Measurements from ENCODE around the gene AVEN.

Gene AVEN

DNA sequence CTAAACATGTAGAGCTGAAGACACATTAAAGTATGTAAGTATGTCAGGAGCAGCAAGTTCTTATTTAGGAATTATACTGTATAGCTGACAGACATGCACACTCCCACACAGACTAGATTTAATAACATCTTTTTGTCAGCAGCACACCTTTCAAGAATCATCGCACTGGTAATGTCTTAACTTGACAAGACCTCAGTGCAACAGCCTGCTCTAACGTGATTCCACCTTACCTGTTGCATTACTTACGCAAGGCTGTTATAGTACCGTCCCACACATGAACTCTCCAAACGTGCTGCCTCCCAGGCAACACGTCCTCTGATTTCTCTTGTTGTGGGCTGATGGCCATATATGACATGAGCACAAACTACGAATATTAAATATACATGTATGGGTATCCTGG lies 58.8 kb downstream of the AVEN start:
- DNase-seq, result no peak

DNA sequence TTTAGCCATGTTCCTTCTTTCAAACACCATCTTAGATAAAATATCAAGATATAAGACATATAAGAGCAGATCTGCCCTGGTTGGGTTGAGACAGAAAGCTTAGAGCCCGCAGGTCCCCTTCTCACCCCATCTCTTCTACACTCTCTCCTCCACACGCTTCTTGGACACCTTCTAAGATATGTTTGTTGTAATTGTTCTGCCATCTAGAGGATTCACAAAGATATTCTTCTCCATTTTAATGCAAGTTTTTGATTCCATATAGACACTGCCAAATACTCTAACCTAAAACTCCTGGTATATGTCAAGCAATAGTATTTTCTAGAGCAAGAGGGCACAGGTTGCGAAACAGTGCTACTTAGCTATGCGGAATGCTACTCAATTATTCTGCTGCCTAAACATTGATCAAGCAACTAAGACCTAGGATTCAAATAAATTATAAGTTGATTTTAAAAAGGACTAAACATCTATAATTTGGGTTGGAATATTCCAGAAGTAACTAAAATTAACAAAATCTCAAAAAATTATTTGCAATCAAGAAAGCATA lies 63.9 kb downstream of the AVEN start:
- no peak for DNase-seq

DNA sequence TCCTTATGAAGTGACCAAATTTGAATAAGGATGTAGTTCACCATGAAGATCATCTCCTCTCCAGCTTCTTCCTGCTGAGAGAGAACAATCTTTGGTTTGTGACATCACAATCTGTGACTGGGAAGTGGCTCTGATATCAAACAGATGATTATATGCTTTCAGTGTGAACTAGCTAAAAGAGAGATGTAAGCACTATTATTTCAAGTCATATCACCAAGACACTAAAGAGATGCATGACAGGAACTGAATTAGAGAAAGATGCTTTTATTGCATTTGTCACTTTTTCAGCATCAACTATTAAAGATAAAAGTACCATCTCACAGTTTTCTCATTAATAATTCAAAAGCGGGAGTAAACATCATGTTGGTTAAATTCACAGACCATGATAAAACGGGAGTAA lies 67.2 kb downstream of the AVEN start:
- DNase-seq, result no peak

DNA sequence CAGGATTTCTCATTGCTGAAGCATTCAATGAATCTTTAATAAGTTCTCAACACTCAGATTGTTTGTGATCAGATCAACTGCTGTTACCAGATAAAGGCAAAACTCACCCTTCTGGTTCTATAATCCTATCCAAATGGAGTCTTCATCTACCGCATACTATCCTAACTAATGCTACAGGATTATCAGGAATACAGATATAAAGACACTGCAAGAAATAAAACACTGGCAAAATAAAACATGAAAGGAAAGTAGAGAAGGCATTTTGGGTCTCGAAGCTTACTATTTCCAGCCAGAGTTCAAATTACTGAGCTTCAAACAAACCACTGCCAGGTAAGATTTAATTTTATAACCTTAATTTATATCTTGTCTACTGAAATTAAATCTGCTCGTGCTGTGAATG lies 70.2 kb downstream of the AVEN start:
- DNase-seq, result no peak

DNA sequence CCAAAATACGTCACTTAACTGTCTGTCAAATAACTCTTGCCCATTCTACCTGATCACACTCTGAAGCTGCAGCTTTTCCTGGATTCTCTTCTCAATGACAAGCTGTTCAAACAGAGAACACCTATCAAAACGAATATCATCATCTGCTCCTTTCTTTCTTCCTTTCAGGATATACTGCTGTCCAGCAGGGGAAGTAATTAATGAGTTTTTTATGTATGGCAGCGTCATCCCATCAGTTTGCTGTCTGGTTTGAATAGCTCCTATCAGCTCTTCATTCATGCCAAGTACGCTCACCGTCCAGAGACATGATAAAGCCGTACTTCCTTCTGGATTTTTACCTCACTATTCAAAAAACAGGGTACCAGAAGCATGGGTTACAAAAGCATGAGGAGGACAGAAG lies 70.8 kb downstream of the AVEN start, which contains the start of gene CHRM5:
CHRM5 (plus strand) TSS at position 274 of the 400 bp plus-strand sequence. CDS start 94,221 bp downstream, outside the sequence.
- DNase-seq, result no peak

DNA sequence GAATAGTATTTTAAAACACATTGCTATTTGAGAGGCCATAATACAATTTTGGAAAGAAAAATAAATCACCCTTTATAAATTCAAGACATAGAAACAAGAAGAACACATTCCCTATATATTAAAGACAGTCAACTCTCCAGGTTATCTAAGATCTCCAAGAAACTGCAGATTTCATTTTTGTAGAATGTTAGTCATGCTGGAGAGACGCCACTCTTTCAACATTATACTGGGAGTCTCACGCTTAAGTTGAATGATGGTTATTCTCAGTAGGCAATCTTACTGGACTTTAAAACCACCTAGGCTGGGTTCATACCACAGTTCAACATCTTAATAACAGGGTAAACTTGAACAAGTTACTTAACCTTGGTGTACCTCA lies 74.4 kb downstream of the AVEN start:
- no peak for DNase-seq

DNA sequence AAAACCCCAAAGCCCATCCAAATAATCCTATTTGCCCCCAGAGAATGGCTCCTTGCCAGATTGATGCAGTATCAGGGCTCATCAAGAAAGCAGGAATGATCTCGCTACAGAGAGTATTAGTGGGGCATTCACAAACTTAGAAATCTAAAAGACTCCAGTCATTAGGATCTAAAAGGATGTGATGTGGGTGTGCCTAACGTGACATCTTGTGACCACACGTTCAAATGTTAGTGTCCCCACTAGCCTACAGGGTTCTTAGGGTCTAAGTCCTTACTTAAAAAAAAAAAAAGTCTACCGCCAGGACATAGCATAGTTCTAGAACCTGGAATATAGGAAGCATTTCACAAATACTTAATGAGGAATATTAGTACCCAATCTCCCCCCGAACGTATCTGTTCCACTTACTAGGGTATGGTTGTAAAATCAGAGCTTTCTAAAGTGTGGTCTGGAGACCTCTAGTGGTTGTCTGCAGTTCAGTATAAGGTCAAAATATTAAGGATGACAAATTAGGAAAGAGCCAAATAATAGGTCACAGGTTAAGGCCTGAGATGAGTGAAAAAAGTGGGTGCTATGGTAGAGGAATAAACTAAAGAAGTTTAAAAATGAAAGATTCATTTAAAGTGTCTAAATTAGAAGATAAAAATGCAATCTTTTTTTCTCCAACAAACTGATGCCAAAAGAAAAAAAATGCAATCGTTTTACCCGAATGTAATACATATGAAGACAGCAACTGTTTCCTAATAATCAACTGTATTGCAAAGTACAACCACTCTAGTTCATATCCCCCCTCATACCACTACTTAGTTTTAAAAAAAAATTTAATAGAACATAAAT lies 75.0 kb downstream of the AVEN start:
- DNase-seq, result no peak

DNA sequence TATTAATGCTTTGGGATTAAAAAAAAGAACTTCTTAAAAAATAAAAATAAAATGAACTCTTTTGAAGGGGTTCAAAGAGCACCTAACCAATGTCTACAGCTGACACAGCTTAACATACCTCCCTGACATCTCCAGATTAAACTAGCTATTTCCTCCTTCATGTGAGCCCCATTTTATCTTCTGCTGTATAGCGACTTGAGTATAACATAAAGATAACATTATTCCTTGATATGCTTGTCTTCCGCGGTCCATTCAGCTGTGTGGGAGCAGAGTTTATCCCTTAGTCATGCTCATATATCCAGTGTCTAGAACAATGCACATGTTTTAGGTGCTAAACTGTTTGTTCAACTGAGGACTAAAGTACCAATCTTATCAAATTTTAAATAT lies 78.5 kb downstream of the AVEN start:
- DNase-seq, result no peak

DNA sequence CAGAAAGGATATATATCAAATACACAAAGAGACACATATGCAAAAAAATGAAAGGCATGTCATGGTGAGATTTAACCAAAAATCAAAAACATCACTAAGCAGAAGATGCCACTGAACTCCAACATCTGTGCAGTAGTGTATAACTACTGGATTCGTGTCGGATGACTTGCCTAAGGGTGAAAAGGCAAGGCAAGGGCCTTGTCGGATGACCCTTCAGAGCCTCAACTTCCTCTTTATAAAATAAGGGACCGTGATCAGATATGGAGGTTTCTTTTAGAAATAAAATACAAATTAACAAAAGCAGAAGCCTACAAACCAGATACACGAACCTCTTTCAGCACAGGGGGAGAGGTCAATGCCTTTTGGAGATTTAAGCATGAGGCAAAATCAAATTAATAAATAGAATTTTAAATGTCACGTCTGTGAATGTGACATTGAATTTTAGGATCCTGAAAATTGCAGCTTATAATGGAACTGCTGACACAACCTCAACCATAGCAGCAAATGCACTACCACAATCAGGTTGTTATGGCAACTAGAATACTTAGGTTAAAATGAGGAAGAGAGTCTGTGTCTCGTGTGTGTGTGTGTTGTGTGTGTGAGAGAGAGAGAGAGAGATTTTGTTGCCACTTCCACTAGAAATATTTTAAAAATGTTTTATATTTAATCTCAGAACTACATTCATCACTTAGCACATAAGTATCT lies 79.0 kb downstream of the AVEN start:
- no peak for DNase-seq

DNA sequence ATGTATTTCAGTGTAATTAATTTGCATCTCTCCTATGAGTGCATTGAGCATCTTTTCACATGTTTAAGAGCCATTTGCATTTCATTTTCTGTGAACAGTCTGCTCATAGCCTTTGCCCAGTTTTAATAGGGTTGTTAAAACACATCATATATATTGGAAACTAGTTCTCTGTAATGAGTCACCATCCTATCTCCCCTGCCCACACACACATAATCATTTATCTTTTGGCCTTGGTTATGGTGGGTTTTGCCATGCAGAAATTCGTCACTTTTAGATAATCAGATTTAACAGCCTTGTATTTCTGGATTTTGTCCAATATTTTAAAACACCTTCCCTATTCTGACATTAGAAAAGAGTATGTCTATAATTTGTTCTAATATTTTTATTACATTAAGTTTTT lies 82.6 kb downstream of the AVEN start:
- DNase-seq, result no peak

DNA sequence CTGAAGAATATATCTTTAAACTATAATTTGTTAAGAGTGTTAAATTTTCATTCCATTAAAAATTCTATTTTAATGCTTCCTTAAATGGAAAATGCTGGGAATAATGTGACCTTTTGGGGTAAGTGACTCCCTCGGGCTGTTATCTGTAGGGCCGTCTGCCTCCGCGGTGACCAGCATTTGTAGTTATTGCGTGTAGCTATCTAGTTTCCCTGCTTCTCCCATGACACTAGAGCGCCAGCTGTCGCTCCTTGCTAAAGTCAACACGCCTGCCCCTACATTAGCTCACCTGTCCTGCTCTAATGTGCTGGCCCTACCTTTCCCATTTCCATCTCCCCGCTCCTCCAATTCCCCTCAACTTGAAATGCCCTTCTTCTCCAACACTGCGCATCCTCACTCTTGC lies 83.1 kb downstream of the AVEN start:
- no peak for DNase-seq

DNA sequence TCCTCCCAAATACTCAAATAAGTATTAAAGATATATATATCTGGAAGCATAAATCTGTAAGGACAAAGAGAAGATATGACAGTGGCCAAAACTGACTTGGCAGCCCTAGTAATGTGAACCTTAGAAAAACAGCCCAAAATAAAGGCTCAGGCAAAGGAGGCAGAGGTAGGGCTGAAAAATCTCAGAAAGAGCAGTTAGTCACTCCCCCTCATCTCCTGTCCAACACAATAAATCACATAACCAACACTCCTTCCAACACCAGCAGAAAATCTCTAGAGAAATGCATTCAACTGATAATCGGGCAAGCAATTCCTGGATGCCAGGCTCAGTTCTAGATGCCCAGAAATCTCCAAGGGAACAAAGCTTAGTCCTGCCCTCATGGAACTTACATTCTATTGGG lies 92.9 kb downstream of the AVEN start:
- DNase-seq, result no peak

DNA sequence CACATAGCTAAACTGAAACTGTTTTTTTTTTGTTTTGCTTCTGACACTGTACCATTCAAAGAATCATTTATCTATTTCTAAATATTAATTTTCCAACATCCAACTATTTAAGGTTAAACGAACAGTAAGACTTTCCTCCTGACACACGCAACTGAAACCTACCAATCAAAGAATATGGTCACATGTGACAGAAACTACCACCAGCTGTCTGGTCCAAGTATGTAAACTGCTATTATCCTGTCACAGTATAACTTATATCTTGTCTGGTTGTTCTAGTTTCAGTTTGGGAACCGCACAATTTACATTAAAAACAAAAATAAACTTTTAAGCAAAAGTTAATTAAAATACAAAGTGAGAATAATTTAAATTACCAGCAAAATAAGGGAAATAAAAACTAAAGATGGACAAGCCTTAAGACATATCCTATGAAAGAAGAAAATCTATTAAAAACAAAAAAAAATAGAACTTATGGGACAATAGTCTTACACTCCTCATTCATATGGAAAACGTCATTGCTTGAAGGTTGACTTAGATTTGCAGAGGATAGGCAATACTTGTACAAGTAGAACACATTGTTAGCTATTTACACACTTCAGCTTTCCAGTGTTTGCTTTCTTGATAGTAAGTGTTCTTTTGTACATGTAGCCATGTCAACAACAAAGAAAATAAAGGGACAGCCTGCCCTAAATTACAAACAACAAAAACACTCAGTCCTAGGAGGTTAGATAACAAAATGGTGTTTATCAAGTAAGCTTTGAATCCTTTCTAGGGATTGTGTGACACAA lies 97.5 kb downstream of the AVEN start:
- DNase-seq, result peak; percentile 64

DNA sequence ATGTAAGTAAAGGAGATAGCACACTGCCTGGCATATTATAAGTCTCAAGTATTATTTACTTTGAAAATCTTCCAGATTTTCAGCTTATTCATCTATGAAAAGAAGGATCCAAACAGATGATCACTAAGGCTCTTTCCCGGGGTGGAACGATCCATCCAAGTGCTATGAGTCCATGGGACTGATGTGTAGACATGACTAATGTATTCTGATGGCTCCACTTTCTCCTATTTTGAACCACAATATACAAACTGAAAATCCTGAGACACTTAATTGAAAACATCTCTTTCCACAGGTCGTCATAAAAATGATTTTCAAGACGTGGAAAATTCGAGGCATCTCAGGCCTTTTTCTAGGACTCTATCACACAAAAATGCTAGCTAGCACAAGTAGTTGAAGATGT lies 104.1 kb downstream of the AVEN start:
- DNase-seq, result no peak

DNA sequence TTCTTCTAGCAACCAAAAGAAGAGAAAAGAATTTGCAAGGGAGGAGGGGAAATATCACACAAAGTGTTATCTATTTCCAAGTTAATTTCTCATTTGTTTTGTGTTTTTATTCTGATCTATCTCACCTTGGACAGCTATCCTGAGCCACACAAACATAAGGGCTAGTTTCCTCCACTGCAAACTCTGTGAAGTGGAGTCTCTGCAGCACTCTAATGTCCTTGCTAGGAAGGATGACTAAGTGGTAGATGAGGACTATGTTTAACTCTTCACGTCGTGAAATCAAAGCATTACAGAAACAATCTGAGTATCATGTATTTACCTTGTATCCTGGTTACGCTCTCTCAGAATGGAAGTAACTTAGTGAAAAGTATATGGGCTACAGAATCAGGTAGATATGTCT lies 104.6 kb downstream of the AVEN start:
- DNase-seq, result no peak

DNA sequence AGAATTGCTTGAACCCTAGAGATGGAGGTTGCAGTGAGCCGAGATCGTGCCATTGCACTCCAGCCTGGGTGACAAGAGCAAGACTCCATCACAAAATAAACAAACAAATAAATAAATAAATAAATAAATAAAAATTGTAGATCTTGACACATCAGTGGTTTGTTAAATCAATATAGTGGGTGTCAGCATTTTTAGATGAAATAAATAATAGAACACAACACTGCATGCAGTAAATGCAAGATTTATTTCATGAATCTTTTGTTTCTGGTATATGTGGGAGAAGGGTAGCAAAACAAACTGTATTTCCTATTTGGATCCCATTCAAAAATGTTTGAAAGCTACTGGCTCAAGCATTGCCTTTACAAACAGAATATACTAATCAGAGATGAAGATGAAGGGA lies 106.3 kb downstream of the AVEN start:
- DNase-seq, result no peak

DNA sequence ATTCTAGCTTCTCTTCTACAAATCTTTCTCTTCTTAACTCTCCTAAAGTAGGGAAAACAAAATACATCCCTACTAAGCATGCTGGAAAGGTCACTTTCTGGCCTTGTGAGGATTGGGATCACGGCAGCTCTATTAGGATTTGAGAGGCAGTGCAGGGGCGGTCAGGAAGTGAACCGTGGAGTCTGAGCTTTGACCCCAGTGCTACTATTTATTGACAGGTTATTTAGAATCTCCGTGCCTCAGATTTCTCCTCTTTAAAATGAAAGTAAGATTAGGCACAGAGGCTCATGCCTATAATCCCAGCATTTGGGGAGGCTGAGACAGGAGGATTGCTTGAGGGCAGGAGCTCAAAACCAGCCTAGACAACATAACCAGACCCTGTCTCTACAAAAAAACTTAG lies 112.7 kb downstream of the AVEN start:
- DNase-seq, result no peak

DNA sequence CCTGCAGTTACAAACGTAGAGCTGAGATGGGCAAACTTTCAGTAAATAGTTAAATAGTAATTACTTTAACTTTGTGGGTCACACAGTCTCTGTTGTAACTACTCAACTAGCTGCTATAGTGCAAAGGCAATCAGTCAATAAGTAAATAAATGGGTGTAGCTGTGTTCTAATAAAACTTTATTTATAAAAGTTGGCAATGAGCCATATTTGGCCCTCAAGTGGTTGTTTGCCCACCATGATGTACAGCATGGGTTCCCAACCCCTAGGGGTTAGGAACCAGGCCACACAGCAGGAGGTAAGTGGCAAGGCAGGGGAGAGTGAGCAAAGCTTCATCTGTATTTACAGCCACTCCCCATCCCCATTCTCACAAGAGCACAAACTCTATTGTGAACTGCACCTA lies 115.6 kb downstream of the AVEN start:
- no peak for DNase-seq

DNA sequence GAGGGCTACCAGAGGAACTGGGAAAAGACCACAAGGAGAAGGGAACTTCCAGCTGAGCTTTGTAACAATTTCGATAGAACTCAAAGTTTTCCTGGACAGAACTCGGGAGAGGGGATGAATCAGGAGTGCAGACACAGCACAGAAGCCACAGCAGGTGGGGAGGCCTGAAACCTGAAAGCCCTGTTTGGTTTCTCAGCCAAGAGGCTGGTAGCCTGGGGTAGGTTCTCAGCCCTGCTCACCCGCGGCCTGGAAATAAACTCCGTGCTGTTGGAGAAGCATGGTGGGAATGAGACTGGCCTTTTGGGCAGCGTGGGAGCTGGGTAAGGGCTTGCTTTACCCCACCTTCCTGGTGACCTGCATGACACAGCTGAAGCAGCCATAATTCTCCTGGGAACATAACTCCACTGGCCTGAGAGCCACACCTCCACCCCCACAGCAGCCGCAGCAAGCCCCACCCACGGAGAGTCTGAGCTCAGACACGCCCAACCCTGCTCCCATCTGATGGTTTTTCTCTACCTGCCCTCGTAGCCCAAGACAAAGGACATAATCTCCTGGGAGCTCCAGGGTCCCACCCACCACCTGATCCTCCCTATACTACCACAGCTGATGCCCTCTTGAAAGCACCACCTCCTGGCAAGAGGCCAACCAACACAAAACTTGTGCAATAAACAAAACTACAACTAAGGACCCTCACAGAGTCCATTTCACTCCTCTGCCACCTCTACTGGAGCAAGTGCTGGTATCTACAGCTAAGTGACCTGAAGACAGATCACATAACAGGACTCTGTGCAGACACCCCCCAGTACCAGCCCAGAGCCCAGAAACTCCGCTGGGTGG lies 123.2 kb downstream of the AVEN start:
- no peak for DNase-seq

DNA sequence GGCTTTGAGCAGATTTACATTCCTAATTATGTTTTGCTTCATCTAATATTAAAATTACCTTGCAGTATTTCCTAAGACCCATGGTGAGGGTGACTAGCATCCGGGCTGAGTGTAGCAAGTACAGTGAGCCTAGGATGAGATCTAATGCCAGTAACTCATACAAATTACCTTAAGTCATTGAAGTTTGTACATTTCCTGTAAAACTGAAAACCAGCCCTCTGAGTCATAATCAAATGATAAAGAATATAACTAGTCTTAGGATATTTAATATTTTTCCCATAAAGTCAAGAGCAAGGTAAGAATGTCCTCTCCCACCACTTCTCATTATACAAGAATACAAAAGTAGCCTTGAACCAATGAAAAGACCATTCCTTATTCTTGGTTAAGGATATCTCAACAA lies 125.5 kb downstream of the AVEN start:
- DNase-seq, result no peak

DNA sequence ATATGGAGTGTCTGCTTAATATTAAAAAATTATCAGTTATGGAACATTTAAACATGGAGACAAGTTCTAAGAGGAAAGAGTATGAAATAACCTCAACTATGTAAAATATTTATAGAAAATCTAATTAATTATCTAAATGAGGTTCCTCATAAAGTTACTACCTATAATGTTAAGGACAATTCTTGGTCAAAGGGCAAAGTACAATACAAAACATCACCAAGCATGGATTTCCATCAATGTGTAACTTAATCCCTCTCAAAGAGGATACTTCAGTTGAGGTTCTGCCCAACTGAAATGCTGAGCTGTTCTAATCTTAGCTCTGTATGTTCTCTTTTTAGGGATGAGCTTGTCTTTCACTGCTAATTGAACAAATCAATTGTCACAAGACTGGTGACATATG lies 126.7 kb downstream of the AVEN start:
- no peak for DNase-seq

DNA sequence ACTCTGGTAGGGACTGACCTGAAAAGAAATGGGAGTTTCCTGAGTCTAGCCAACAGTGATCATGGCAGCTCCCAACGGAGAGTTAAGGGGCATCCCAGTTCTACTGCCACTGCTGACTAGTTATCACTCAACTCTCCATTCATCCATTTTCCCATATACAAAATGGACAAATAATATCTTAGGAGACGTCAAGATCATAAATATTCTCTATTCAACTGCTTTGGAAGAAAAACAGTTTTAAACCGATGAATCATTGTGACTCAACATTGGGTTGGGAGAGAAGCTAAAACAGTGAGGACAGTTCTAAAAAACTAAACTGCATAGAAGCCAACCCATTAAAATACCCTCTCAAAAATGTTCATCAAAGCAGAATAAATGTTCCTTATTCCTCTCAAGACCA lies 128.3 kb downstream of the AVEN start:
- no peak for DNase-seq

DNA sequence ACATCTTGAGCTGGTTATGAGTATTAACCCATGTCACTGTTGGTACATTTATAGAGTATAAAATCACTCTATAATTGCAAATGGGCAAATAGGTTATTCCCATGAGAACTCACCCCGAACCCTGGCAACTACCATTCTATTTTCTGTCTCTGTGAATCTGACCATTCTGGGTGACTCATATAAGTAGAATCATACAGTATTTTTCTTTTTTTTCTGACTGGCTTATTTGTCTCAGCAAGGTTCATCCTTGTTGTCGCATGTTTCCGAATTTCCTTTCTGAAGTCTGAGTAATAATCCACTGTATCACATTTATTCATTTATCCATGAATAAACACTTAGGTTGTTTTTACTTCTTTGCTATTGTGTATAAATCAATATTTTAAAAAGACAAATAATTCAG lies 130.6 kb downstream of the AVEN start:
- DNase-seq, result no peak
